NK-92 (cell line): ENCODE data around the gene ABO.
"Not testable (repeated sequence)": the region's sequence is repeated elsewhere in the genome, so short reads cannot be mapped to it uniquely, and the experiment has no call there.

Experiments
- DNase-seq: peaks from one replicate; lab custom pipeline; 2025; ENCODE audit not compliant: unreplicated experiment; lab: John Stamatoyannopoulos, UW

ABO gene

GRCh38 chr9:133246991-133247390 is 28.0 kb downstream of the ABO start:
- DNase-seq = no peak

- DNase-seq = no peak
Observed at GRCh38 chr9:133246562-133246961, 28.4 kb downstream of the ABO start.

- DNase-seq = no peak
Observed at GRCh38 chr9:133242991-133243390, 32.0 kb downstream of the ABO start.

- DNase-seq = no peak
Observed at GRCh38 chr9:133242241-133242640, 32.8 kb downstream of the ABO start.

GRCh38 chr9:133239533-133240090 is 35.4 kb downstream of the ABO start:
- DNase-seq = no peak

GRCh38 chr9:133238851-133239532 is 36.0 kb downstream of the ABO start:
- no peak for DNase-seq

- DNase-seq = no peak
Observed at GRCh38 chr9:133238272-133238850, 36.6 kb downstream of the ABO start.

GRCh38 chr9:133237035-133237731 is 37.8 kb downstream of the ABO start:
- DNase-seq = no peak

GRCh38 chr9:133236291-133237034 is 38.5 kb downstream of the ABO start:
- DNase-seq = not testable (repeated sequence)

GRCh38 chr9:133235549-133236222 is 39.3 kb downstream of the ABO start:
- no peak for DNase-seq

- no peak for DNase-seq
Observed at GRCh38 chr9:133234577-133235322, 40.3 kb downstream of the ABO start.

GRCh38 chr9:133233681-133234432 is 41.1 kb downstream of the ABO start:
- no peak for DNase-seq

- not testable (repeated sequence) for DNase-seq
Observed at GRCh38 chr9:133231934-133232568, 43.0 kb downstream of the ABO start.

GRCh38 chr9:133230514-133230913 is 44.5 kb downstream of the ABO start:
- not testable (repeated sequence) for DNase-seq

GRCh38 chr9:133230093-133230492 is 44.9 kb downstream of the ABO start:
- no peak for DNase-seq

GRCh38 chr9:133228474-133229193 is 46.4 kb downstream of the ABO start:
- DNase-seq = not testable (repeated sequence)

- DNase-seq = not testable (repeated sequence)
Observed at GRCh38 chr9:133227996-133228395, 47.0 kb downstream of the ABO start.

GRCh38 chr9:133227242-133227860 is 47.6 kb downstream of the ABO start:
- DNase-seq = no peak
